ENCODE data around the gene ZNF324. TPM values are rescaled to one million over a fixed set of nuclear protein-coding genes. Genes with fewer than 3 reads are reported as not detected.

ZNF324 gene
- total and polyA plus RNA-seq, 2 of the 8 experiments (the other 6 are each of a cell fraction or from before 2014, with no cell fraction given), result 5.1 to 5.8 TPM

- Histone ChIP-seq H2BK5ac (ENCODE audit: low read depth, low read length) (no peak overlapping the region), H2BK120ac (replicated peaks; ENCODE audit: low read depth, low read length) (no peak overlapping the region), H3K27me3 (replicated peaks in 1 of 4; ENCODE audit: control insufficient read depth in 3 of 4, extremely low read depth in 1 of 4, insufficient read depth in 3 of 4, low read length in 3 of 4) (no peaks in the 10 kb centered on the region), H3K4me2 (ENCODE audit: insufficient read depth in 1 of 2, low read depth in 2 of 2, low read length in 2 of 2) (peak overlapping the region; percentile 58 to 64; a peak in 2 of 4 replicates), H3K4ac (replicated peaks; ENCODE audit: insufficient read length, low read depth, low read length) (no peak overlapping the region), H4K8ac (ENCODE audit: extremely low read depth, insufficient read depth, low read length) (peak overlapping the region; percentile 96; the same call in 1 of the 2 replicates), H2AFZ (ENCODE audit: low read length) (no peak overlapping the region), H2AK5ac (ENCODE audit: low read depth, low read length) (no peak overlapping the region), H3K23me2 (ENCODE audit: low read depth, low read length) (peaks cover 5% of the 10 kb centered on the region; the same call in 1 of the 2 replicates), H3K4me3 (ENCODE audit: extremely low read depth in 1 of 4, insufficient read depth in 2 of 4, low read depth in 3 of 4, low read length in 4 of 4) (peak overlapping the region in 1 of 4 experiments; percentile 70; a peak in 2 of 8 replicates), H3K79me2 (ENCODE audit: control insufficient read depth in 1 of 2, insufficient read depth in 2 of 2, low read length in 2 of 2) (peaks cover 0 to 12% of the 10 kb centered on the region in 2 experiments; a peak in 1 of 4 replicates), H2BK20ac (ENCODE audit: low read length) (no peak overlapping the region), H2BK15ac (ENCODE audit: low read length) (no peak overlapping the region), H3K23ac (ENCODE audit: insufficient read length) (no peak overlapping the region), H4K20me1 (replicated peaks in 1 of 2; ENCODE audit: control insufficient read depth in 1 of 2, insufficient read depth in 2 of 2, low read length in 2 of 2) (peaks cover 2 to 8% of the 10 kb centered on the region in 2 experiments), H3K14ac (ENCODE audit: insufficient read length) (no peak overlapping the region), H3K18ac (ENCODE audit: extremely low read depth, low read length) (no peak overlapping the region), H4K91ac (replicated peaks; ENCODE audit: insufficient read length, low read length) (no peak overlapping the region), H4K5ac (ENCODE audit: insufficient read length, low read depth, low read length) (no peak overlapping the region), H3K27ac (ENCODE audit: low read depth, low read length) (no peak overlapping the region), H3K9me3 (ENCODE audit: insufficient read depth in 2 of 2, low read depth in 1 of 2, low read length in 1 of 2) (no peaks in the 10 kb centered on the region), H3K36me3 (ENCODE audit: control insufficient read depth in 2 of 4, insufficient read depth in 4 of 4, low read length in 3 of 4) (peaks cover 0 to 9% (median 2%) of the 10 kb centered on the region in 4 experiments; a peak in 2 of 8 replicates), H3K4me1 (replicated peaks in 1 of 4; ENCODE audit: control insufficient read depth in 3 of 4, insufficient read depth in 4 of 4, low read length in 3 of 4) (peaks cover 0 to 24% (median 13%) of the 10 kb centered on the region in 4 experiments; a peak in 6 of 7 replicates), H3K79me1 (ENCODE audit: low read depth, low read length) (peaks cover 5% of the 10 kb centered on the region), H3K56ac (replicated peaks; ENCODE audit: insufficient read length, low read depth, low read length) (no peak overlapping the region), H2BK12ac (ENCODE audit: low read depth, low read length) (peak overlapping the region; percentile 30; the same call in 1 of the 2 replicates), H3K9ac (replicated peaks in 1 of 4; ENCODE audit: extremely low read depth in 1 of 4, low read depth in 3 of 4, low read length in 3 of 4) (no peak overlapping the region)
- FAIRE-seq (no peak), DNase-seq (ENCODE audit: low read depth in 1 of 2, low spot score in 2 of 2) (no peak)
- TF ChIP-seq EGR1 (IDR thresholded peaks at IDR 0.05; ENCODE audit: borderline replicate concordance, low read depth, low read length) (no peak), USF2 (IDR thresholded peaks at IDR 0.05; ENCODE audit: low read length) (no peak), E2F6 (IDR thresholded peaks at IDR 0.05) (no peak), SIX5 (IDR thresholded peaks at IDR 0.05; ENCODE audit: low read depth, low read length) (no peak), KDM4A (IDR thresholded peaks at IDR 0.05; ENCODE audit: low read depth, low read length, severe bottlenecking) (no peak), GTF2F1 (IDR thresholded peaks at IDR 0.05; ENCODE audit: borderline replicate concordance, low read depth, low read length) (no peak), TAF1 (IDR thresholded peaks at IDR 0.05; ENCODE audit: low read depth, low read length) (no peak), YY1 (IDR thresholded peaks at IDR 0.05; ENCODE audit: low read depth, low read length) (no peak), SAP30 (IDR thresholded peaks at IDR 0.05; ENCODE audit: insufficient read depth, insufficient replicate concordance, low read length) (no peak)
- ChIA-PET CTCF (ENCODE audit: partially characterized antibody) (interaction anchor here (0.9 to 1.6 kb wide), 5 partner anchors 12 to 67 kb away, joined by 3 to 10 read pairs (median 4); partner anchors contain the start of gene ZNF446), POLR2A (ENCODE audit: partially characterized antibody) (interaction anchor here (0.5 to 21.3 kb wide), 9 partner anchors 9 to 202 kb away, joined by 3 to 650 read pairs (median 3); partner anchors contain the start of genes CHMP2A, TRIM28, UBE2M and ZNF837)
- 94% methylated on average over 10 of the region's 10 CpGs; no CpG with 5 or more reads in 1 of the 2 experiments for WGBS, 2 experiments (ENCODE audit: extremely low coverage in 1 of 2, insufficient coverage in 1 of 2, insufficient read length in 1 of 2, insufficient replicate concordance in 2 of 2, low coverage in 1 of 2, low lambda C conversion rate in 2 of 2, missing lambda C conversion rate in 1 of 2)
Observed at GRCh38 chr19:58513213-58513693, 46.4 kb downstream of the ZNF324 start.
